Central memory CD4-positive, alpha-beta T cell (primary cell): ENCODE data around the gene TGM1.

Source experiments
- DNase-seq: peaks from one replicate; pipeline ENCODE4 v3.0.0; 2022

Gene TGM1

GRCh38 chr14:24270537-24271133, 7.7 kb upstream of the TGM1 start:
- no peak for DNase-seq

- DNase-seq: no peak
Measured at GRCh38 chr14:24269910-24270536, 7.0 kb upstream of the TGM1 start.

GRCh38 chr14:24269368-24269767, 6.4 kb upstream of the TGM1 start:
- DNase-seq: no peak

GRCh38 chr14:24268225-24268624, 5.2 kb upstream of the TGM1 start:
- no peak for DNase-seq

GRCh38 chr14:24267516-24267915, 4.5 kb upstream of the TGM1 start:
- DNase-seq: no peak

- DNase-seq: no peak
Measured at GRCh38 chr14:24266344-24267244, 3.6 kb upstream of the TGM1 start.

- DNase-seq: no peak
Measured at GRCh38 chr14:24264298-24264697, 1.3 kb upstream of the TGM1 start.

GRCh38 chr14:24263848-24264247, 871 bp upstream of the TGM1 start:
- DNase-seq: no peak

GRCh38 chr14:24261969-24262327, 1.0 kb downstream of the TGM1 start:
- no peak for DNase-seq

- no peak for DNase-seq
Measured at GRCh38 chr14:24261256-24261968, 1.6 kb downstream of the TGM1 start.

GRCh38 chr14:24260780-24261157, 2.2 kb downstream of the TGM1 start:
- no peak for DNase-seq

- no peak for DNase-seq
Measured at GRCh38 chr14:24260026-24260779, 2.8 kb downstream of the TGM1 start.

GRCh38 chr14:24259282-24260025, 3.5 kb downstream of the TGM1 start:
- no peak for DNase-seq

- DNase-seq: no peak
Measured at GRCh38 chr14:24258548-24259265, 4.3 kb downstream of the TGM1 start.

GRCh38 chr14:24258119-24258518, 4.9 kb downstream of the TGM1 start:
- DNase-seq: no peak

- DNase-seq: no peak
Measured at GRCh38 chr14:24256960-24257359, 6.0 kb downstream of the TGM1 start.

- no peak for DNase-seq
Measured at GRCh38 chr14:24255931-24256711, 6.9 kb downstream of the TGM1 start.

- DNase-seq: no peak
Measured at GRCh38 chr14:24255438-24255837, 7.5 kb downstream of the TGM1 start.

- no peak for DNase-seq
Measured at GRCh38 chr14:24254630-24255392, 8.2 kb downstream of the TGM1 start.

GRCh38 chr14:24253936-24254335, 9.0 kb downstream of the TGM1 start:
- DNase-seq: no peak
